Measurements from ENCODE around the gene GNB1. TPM values are rescaled to one million over a fixed set of nuclear protein-coding genes. Genes with fewer than 3 reads are reported as not detected.
A peak's percentile ranks its signal among the peaks of the same experiment; 100 is the strongest.
"Not testable (repeated sequence)": the region's sequence is repeated elsewhere in the genome, so short reads cannot be mapped to it uniquely, and the experiment has no call there.

The GNB1 gene
- total and polyA plus RNA-seq, 5 donors = 73.7 to 205 (median 172) TPM

DNA sequence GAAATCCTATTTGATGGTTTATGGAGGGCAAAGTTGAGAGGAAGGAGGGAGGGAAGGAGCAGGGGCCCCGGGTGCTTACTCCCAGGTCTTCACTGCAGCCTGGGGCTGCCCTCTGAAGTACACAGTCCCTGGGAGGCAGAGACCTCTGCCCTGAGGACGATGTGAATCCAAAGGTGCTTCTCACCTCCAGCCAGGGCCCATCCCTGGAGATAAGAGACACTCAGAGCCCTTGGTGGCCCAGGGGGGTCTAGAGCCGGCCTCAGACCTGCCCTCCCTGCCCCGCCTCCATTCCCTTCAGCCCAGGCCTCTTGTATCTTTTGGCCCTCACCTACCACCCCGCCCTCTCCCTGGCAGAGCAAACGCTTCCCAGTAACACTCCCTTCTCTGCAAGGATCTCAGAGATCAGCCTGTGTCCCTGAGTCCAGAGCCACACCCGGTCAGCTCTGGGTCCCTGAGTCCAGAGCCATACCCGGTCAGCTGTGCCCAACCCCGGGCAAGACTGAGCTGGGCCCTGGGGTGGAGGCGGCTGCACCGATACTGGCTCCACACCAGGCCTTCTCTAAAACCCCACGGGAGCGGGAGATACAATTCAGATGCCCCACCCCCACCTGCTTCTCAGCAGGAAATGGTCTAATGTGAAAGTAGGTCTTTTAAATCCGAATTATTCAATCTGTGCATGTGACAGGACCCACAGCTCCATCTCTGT, 3.6 kb upstream of the GNB1 start:
- no peaks in the 10 kb centered on the region for H3K9me3 ChIP-seq (ENCODE audit: control insufficient read depth, low read length)
- no peak overlapping the region for H3K27ac ChIP-seq (ENCODE audit: low read length)
- H3K27me3 ChIP-seq (ENCODE audit: control insufficient read depth, insufficient read depth) = no peaks in the 10 kb centered on the region
- DNase-seq = peak; percentile 73 to 91 (median 86)
- intact Hi-C loops (cut with DNase I) = loop anchor here in 1 of 4 donors (10.0 kb wide), 1 partner anchor 110 kb away; no protein-coding TSS in a partner anchor
- 18% methylated on average over 14 of the region's 14 CpGs for WGBS
- no peak overlapping the region for H3K4me3 ChIP-seq (ENCODE audit: low read length)
- ATAC-seq = peak; percentile 50 to 56
- H3K4me1 ChIP-seq (ENCODE audit: control insufficient read depth, insufficient read depth, low read length) = peaks cover 14% of the 10 kb centered on the region

DNA sequence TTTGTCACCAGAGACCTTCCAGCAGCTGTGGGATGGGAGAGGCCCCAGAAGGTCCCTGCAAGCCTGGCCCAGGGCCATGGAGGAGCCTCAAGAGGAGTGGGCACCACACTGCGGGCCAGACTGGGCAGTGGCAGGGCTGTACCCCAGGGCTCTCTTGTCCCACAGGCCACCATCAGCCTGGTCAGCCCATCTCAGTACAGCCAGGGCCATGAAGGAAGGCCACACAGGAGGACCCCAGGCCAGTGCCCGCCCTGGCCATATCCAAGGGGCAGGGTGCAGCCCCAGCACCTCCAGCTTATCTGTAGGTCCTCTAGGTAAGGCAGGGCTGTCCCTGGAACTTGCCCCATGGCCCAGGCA, 3.1 kb upstream of the GNB1 start:
- no peak overlapping the region for H3K27ac ChIP-seq (ENCODE audit: low read length)
- 86% methylated on average over 2 of the region's 2 CpGs for WGBS
- ATAC-seq = no peak

DNA sequence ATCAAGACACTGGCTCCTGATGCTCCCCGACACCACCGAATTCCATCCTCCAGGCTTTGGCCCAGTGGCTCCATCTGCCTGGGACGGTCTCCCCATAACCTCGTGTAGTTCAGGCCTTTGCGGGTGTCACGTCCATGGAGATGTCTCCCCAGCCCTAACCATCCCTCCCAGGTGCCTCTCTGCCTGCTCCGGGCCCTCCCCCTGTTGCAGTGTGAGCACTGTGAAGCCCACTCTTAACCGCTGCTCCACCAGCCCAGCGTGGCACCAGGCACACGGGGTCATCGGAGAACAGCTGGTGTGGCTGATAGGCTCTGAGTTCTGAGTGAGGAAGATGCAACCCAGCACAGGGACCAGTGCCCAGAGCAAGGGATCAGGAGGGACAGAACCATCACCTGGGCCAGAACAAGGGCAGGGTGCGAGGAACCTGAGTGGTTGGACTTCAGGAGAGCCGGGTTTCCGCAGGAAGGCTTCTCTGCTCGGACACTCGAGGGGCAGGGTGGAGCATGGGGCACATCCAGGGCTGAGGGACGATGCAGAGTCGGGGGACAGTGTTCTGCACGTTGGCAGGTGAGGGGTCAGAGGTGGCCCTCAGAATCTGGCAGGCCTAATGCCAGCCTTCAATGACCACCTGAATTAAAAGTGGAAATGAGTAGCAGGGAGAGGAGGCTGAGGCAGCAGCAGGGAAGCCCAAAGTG, 2.6 kb upstream of the GNB1 start:
- Histone ChIP-seq H3K27me3 (ENCODE audit: control insufficient read depth, insufficient read depth) (no peaks in the 10 kb centered on the region), H3K4me1 (ENCODE audit: control insufficient read depth, insufficient read depth, low read length) (peaks cover 17% of the 10 kb centered on the region), H3K9me3 (ENCODE audit: control insufficient read depth, low read length) (no peaks in the 10 kb centered on the region), H3K4me3 (ENCODE audit: low read length) (no peak overlapping the region), H3K27ac (ENCODE audit: low read length) (no peak overlapping the region)
- intact Hi-C loops (cut with DNase I) = loop anchor here in 1 of 4 donors (10.0 kb wide), 1 partner anchor 109 kb away; no protein-coding TSS in a partner anchor
- DNase-seq (peak in 1 of 3 donors; percentile 56), ATAC-seq (no peak)
- 88% methylated on average over 19 of the region's 19 CpGs for WGBS

More for the DNA sequence above, 3.1 kb upstream of the GNB1 start:
- peak in 1 of 3 donors; percentile 40 for DNase-seq
- intact Hi-C loops (cut with DNase I) = loop anchor here in 1 of 4 donors (10.0 kb wide), 1 partner anchor 109 kb away; no protein-coding TSS in a partner anchor
- Histone ChIP-seq H3K4me3 (ENCODE audit: low read length) (no peak overlapping the region), H3K4me1 (ENCODE audit: control insufficient read depth, insufficient read depth, low read length) (peaks cover 14% of the 10 kb centered on the region), H3K27me3 (ENCODE audit: control insufficient read depth, insufficient read depth) (no peaks in the 10 kb centered on the region), H3K9me3 (ENCODE audit: control insufficient read depth, low read length) (no peaks in the 10 kb centered on the region)

DNA sequence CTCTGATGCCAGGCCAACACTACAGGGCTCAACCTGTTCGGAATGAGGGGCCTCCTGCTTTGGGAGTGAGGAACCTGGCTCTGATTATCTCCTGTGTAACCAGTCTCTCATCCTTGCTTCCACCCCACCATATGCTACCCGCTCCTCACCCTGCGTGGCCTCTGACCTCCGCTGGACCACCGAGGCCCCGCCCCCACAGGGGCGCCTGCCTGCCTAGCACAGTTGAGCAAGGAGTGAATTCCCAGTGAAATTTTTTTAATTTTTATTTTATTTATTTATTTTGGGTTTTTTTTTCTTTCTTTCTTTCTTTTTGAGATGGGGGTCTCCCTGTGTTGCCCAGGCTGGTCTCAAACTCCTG, 1.9 kb upstream of the GNB1 start:
- intact Hi-C loops (cut with DNase I) = loop anchor here in 1 of 4 donors (10.0 kb wide), 1 partner anchor 108 kb away; no protein-coding TSS in a partner anchor
- no peak overlapping the region for H3K27ac ChIP-seq (ENCODE audit: low read length)
- H3K4me3 ChIP-seq (ENCODE audit: low read length) = no peak overlapping the region
- DNase-seq (peak in 1 of 3 donors; percentile 35), ATAC-seq (no peak)
- H3K27me3 ChIP-seq (ENCODE audit: control insufficient read depth, insufficient read depth) = no peaks in the 10 kb centered on the region
- peaks cover 21% of the 10 kb centered on the region for H3K4me1 ChIP-seq (ENCODE audit: control insufficient read depth, insufficient read depth, low read length)
- no peaks in the 10 kb centered on the region for H3K9me3 ChIP-seq (ENCODE audit: control insufficient read depth, low read length)
- WGBS = 87% methylated on average over 7 of the region's 7 CpGs

DNA sequence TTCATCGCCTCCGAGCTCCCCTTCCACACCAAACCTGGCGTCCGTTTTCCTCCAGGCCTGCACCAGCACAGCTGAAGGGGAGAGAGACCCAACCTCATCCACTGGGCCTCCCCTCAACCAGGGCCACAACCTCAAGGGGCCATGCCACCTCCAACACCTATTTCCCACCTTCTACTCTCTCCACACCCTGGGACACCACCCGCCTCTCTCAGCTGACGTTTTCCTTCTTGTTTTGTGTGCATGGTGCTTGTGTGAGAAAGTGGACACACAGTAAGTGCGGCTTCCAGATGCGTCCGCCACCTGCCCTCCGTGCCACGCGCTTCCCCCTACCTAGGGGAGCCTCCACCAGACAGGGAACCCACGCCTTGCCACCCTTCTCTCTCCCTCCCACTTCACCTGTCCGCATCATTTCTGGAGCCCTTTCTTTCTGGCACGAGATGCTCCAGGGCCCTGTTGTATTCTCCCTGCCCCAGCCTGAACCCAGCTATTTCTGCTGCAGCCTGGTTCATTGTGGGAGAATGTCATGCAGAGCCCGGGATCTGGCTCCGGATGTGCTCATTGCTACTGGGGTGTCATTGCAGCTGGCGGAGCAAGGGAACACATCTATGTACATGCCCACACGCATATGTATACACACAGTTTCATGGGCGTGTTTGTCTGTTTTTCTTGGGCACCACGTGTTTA, 1.3 kb upstream of the GNB1 start:
- peak overlapping the region; percentile 99 for H3K4me3 ChIP-seq (ENCODE audit: low read length)
- WGBS = 59% methylated on average over 21 of the region's 21 CpGs
- H3K4me1 ChIP-seq (ENCODE audit: control insufficient read depth, insufficient read depth, low read length) = peaks cover 22% of the 10 kb centered on the region
- ATAC-seq (no peak), DNase-seq (peak in 1 of 3 donors; percentile 50)
- H3K9me3 ChIP-seq (ENCODE audit: control insufficient read depth, low read length) = no peaks in the 10 kb centered on the region
- intact Hi-C loops (cut with DNase I) = loop anchor here in 1 of 4 donors (10.0 kb wide), 1 partner anchor 107 kb away; no protein-coding TSS in a partner anchor
- H3K27ac ChIP-seq (ENCODE audit: low read length) = peak overlapping the region; percentile 88
- H3K27me3 ChIP-seq (ENCODE audit: control insufficient read depth, insufficient read depth) = no peaks in the 10 kb centered on the region

DNA sequence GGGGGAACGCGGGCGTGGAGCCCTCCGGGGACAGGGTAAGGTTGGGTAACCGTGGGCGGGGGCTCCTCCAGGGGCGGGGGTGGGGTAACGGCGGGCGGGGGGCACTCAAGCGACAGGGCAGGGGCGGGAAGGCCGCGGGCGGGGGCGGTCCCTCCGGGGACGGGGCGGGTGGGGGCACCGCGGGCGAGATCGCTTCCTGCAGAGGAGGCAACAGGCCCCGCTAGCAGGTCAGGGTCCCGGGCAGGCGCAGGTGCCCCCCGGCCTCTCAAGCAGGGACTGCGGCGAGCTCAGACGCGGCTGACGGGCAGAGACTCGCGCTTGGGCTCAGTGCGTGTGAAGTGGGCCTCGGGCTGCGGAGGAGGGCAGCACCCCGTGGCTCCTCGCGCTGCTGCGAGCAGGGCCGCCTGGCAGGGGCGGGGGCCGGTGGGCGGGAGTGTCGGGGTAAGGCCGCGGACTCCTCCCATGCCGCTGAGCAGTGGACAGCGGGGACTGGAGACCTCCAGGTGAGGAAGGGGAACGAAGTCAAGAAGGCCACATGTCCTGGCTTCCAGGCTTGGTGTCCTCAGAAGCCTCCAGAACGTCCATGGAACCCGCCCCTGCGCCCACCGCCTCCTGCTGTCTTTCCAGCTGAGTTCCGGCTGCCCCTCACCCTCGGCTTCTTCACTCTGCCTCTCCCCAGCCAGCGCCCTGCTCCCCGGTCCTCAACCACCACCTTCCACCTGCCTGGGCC, 627 bp upstream of the GNB1 start:
- Histone ChIP-seq H3K27ac (ENCODE audit: low read length) (peak overlapping the region; percentile 93), H3K9me3 (ENCODE audit: control insufficient read depth, low read length) (no peaks in the 10 kb centered on the region), H3K4me3 (ENCODE audit: low read length) (peak overlapping the region; percentile 99), H3K27me3 (ENCODE audit: control insufficient read depth, insufficient read depth) (no peaks in the 10 kb centered on the region), H3K4me1 (ENCODE audit: control insufficient read depth, insufficient read depth, low read length) (peaks cover 22% of the 10 kb centered on the region)
- WGBS = 1% methylated on average over 57 of the region's 59 CpGs
- DNase-seq (peak; percentile 88 to 93 (median 92)), ATAC-seq (peak; percentile 72 to 83)
- intact Hi-C loops (cut with DNase I) = loop anchor here in 1 of 4 donors (10.0 kb wide), 1 partner anchor 107 kb away; no protein-coding TSS in a partner anchor

DNA sequence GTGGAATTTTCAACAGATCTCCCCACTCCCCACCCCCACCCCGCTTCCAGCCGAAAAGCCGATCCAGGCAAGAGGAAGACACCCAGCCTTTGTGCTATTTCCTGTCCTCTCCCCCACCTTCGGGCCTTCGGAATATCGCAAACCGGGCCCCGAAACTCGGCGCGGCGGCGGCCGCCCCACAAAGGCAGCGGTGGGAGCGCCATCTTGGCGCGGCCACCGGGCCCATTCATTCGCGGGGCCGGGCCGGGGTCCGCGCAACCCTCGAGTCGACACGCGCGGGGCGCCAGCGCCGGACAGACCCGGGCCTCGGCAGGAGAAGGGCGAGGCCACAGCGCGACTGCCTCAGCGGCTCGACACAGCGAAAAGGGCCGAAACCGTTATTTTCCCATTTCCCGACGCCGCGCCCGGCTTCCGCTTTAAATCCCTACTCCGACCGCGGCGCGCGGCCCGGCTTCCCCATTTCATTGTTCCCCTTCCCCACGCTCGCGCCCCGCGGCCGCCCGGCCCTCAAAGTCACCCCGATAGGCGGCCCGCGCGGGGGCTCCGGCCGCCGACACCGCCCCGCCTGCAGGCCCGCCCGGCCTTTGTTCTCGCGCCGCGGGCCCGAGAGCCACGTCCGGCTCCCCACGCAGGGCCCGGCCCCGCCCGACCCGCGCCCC, 911 bp downstream of the GNB1 start:
- DNase-seq (peak; percentile 76 to 90 (median 88)), ATAC-seq (peak; percentile 2 to 22)
- peaks cover 20% of the 10 kb centered on the region for H3K4me1 ChIP-seq (ENCODE audit: control insufficient read depth, insufficient read depth, low read length)
- peak overlapping the region; percentile 94 for H3K27ac ChIP-seq (ENCODE audit: low read length)
- under 1% methylated on average over 88 of the region's 88 CpGs for WGBS
- peak overlapping the region; percentile 99 for H3K4me3 ChIP-seq (ENCODE audit: low read length)
- intact Hi-C loops (cut with DNase I) = loop anchor here in 2 of 4 donors (10.0 kb wide), 2 partner anchors 55 to 105 kb away; no protein-coding TSS in a partner anchor
- H3K9me3 ChIP-seq (ENCODE audit: control insufficient read depth, low read length) = no peaks in the 10 kb centered on the region
- no peaks in the 10 kb centered on the region for H3K27me3 ChIP-seq (ENCODE audit: control insufficient read depth, insufficient read depth)

DNA sequence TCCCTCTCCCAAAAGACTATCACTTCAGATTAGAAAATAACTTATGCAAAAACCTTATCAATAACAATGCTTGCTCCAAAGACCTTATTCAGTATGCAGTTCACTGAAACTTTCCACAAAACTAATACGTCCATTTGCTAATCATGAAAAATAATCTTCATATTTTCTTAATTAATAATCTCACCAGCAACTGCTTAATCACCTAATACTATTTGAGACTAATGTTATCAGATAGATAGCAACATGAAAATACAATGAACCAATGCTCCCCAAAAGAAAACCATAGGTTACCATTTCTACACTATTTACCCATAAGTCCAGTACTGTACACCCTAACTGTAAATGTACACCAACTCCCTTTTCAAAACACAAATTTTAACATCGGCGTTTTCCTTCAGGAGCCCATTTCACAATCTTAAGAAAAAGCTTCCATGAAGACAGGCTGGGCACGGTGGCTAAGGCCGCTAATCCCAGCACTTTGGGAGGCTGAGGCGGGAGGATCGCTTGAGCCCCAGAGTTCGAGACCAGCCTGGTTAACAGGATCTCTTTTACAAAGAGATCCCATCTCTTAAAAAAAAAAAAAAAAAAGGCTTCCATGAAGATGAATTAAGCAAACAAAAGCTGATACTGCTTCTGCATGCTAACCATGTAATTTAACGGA, 1.7 kb downstream of the GNB1 start:
- no peak overlapping the region for H3K27ac ChIP-seq (ENCODE audit: low read length)
- H3K4me1 ChIP-seq (ENCODE audit: control insufficient read depth, insufficient read depth, low read length) = peaks cover 13% of the 10 kb centered on the region
- H3K9me3 ChIP-seq (ENCODE audit: control insufficient read depth, low read length) = no peaks in the 10 kb centered on the region
- H3K27me3 ChIP-seq (ENCODE audit: control insufficient read depth, insufficient read depth) = no peaks in the 10 kb centered on the region
- H3K4me3 ChIP-seq (ENCODE audit: low read length) = peak overlapping the region; percentile 99
- WGBS = 11% methylated on average over 9 of the region's 9 CpGs
- peak in 1 of 3 donors; percentile 18 for DNase-seq
- ATAC-seq = no peak
- intact Hi-C loops (cut with DNase I) = loop anchor here in 1 of 4 donors (10.0 kb wide), 1 partner anchor 54 kb away; no protein-coding TSS in a partner anchor

DNA sequence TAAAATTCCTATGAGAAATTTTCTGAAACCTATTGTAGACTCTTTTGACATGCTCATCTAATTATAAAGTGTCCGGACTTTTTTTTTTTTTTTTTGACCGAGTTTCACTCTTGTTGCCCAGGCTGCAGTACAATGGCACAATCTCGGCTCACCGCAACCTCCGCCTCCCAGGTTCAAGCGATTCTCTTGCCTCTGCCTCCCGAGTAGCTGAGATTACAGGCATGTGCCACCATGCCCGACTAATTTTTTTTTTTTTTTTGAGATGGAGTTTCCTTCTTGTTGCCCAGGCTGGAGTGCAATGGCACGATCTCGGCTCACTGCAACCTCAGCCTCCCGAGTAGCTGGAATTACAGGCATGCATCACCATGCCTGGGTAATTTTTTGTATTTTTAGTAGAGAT, 7.0 kb downstream of the GNB1 start:
- 63% methylated on average over 11 of the region's 11 CpGs for WGBS
- H3K4me1 ChIP-seq (ENCODE audit: control insufficient read depth, insufficient read depth, low read length) = peaks cover 25% of the 10 kb centered on the region
- not testable (repeated sequence) for H3K27ac ChIP-seq (ENCODE audit: low read length); ATAC-seq; H3K27me3 ChIP-seq (ENCODE audit: control insufficient read depth, insufficient read depth); H3K4me3 ChIP-seq (ENCODE audit: low read length); H3K9me3 ChIP-seq (ENCODE audit: control insufficient read depth, low read length)
- intact Hi-C loops (cut with DNase I) = loop anchor here in 1 of 4 donors (10.0 kb wide), 1 partner anchor 49 kb away; no protein-coding TSS in a partner anchor
- peak in 1 of 3 donors; percentile 26 for DNase-seq

Data from right cardiac atrium (tissue), 5 donors.